SK-N-MC (cell line): ENCODE measurements around the gene TFF2.

ENCODE experiments used
- EZH2 ChIP-seq: fragments of 200-600 bp; sonication (generic); IDR thresholded peaks from one replicate; pipeline ENCODE4 v1.6.1; 2017; ENCODE audit warnings: antibody characterized with exemption
- POLR2AphosphoS5 ChIP-seq: IDR thresholded peaks from 2 replicates; pipeline ENCODE4 v1.6.1; 2012; ENCODE audit warnings: mild to moderate bottlenecking, low read depth, low read length, borderline replicate concordance

DNA sequence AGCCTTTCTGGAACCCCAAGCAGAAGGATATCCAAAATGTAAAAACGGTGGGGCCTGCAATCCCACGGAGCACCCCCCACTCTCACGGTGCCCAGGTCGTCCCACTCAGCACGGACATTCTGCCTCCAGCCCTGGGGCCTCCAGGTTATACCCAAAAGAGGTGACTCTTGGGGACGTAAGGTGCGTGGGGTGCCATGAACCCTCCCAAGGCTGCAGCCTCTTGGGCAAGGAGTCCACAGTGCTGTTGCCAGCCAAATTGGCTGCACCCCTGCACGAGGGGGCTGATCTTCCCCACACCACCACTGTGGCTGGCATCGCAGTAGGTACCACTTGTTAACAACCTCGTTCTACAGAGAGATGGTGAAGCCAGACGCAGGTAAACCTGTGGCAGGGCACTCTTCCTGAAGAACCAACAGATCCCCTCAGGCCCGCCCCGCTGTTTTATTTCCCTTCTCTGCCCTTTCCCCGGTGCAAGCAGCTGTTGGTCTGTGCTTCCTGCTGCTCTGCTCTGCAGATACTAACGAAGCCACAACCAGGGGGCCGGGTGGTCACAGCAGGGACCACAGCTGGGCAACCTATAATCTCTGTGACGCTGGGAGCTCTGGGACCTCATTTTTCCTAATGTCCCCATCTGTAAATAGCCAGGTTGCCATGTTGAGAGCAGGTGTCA, 44.3 kb downstream of the TFF2 start:
- no peak for TF ChIP-seq EZH2
- TF ChIP-seq POLR2AphosphoS5 = no peak
